ENCODE results near the gene PUM2. TPM values are rescaled to one million over a fixed set of nuclear protein-coding genes. Genes with fewer than 3 reads are reported as not detected.

The PUM2 gene
- total RNA-seq, 1 experiment from 2014 or later: 105 TPM

- no TSS peak for BruUV-seq (replicated peaks)
- Histone ChIP-seq H3K9me3 (ENCODE audit: control insufficient read depth in 1 of 2, insufficient read depth in 1 of 2, low read depth in 1 of 2, low read length in 2 of 2) (no peaks in the 10 kb centered on the region), H3K9ac (ENCODE audit: low read length) (no peak overlapping the region), H3K27ac (ENCODE audit: low read depth, low read length) (no peak overlapping the region), H3K79me2 (ENCODE audit: insufficient read depth, low read length) (no peaks in the 10 kb centered on the region), H2AFZ (ENCODE audit: low read depth, low read length, poor library complexity, severe bottlenecking) (no peak overlapping the region), H3K27me3 (ENCODE audit: insufficient read depth, low read length) (no peaks in the 10 kb centered on the region), H3K4me2 (ENCODE audit: low read length) (no peak overlapping the region), H3K4me3 (replicated peaks in 1 of 2; ENCODE audit: low read depth in 1 of 2, low read length in 2 of 2) (no peak overlapping the region), H3K9me2 (ENCODE audit: insufficient read depth) (no peaks in the 10 kb centered on the region), H3K4me1 (ENCODE audit: control insufficient read depth in 1 of 2, insufficient read depth in 2 of 2, low read length in 2 of 2) (peaks cover 0 to 2% of the 10 kb centered on the region in 2 experiments; a peak in 1 of 4 replicates), H3K36me3 (ENCODE audit: control insufficient read depth in 1 of 2, insufficient read depth in 2 of 2, low read length in 2 of 2) (no peaks in the 10 kb centered on the region), H4K20me1 (ENCODE audit: insufficient read depth) (no peaks in the 10 kb centered on the region)
- ChIA-PET POLR2A (no interaction called here), CTCF (no interaction called here), RAD21 (ENCODE audit: low non-redundant PET in 1 of 2, low total read pairs in 2 of 2, uncharacterized antibody in 2 of 2, unreplicated experiment in 2 of 2) (no interaction called here)
- intact Hi-C loops (cut with micrococcal nuclease): no loop called here
- no peak for TF ChIP-seq JUND (IDR thresholded peaks at IDR 0.05)
- no peak for TF ChIP-seq FOSL1 (IDR thresholded peaks at IDR 0.05; ENCODE audit: low read depth)
- DNase-seq (ENCODE audit: low read depth, low spot score) (no peak), ATAC-seq (no peak)
These were observed 19.5 kb upstream of the PUM2 start for GRCh38 chr2:20370191-20370590.

GRCh38 chr2:20369366-20369765, 18.7 kb upstream of the PUM2 start:
- Histone ChIP-seq H3K36me3 (ENCODE audit: control insufficient read depth in 1 of 2, insufficient read depth in 2 of 2, low read length in 2 of 2) (no peaks in the 10 kb centered on the region), H3K9me3 (ENCODE audit: control insufficient read depth in 1 of 2, insufficient read depth in 1 of 2, low read depth in 1 of 2, low read length in 2 of 2) (no peaks in the 10 kb centered on the region), H3K4me1 (ENCODE audit: control insufficient read depth in 1 of 2, insufficient read depth in 2 of 2, low read length in 2 of 2) (peaks cover 0 to 5% of the 10 kb centered on the region in 2 experiments; a peak in 1 of 4 replicates), H4K20me1 (ENCODE audit: insufficient read depth) (no peaks in the 10 kb centered on the region), H3K9me2 (ENCODE audit: insufficient read depth) (no peaks in the 10 kb centered on the region), H3K79me2 (ENCODE audit: insufficient read depth, low read length) (no peaks in the 10 kb centered on the region), H3K9ac (ENCODE audit: low read length) (no peak overlapping the region), H3K4me3 (replicated peaks in 1 of 2; ENCODE audit: low read depth in 1 of 2, low read length in 2 of 2) (no peak overlapping the region), H2AFZ (ENCODE audit: low read depth, low read length, poor library complexity, severe bottlenecking) (no peak overlapping the region), H3K27ac (ENCODE audit: low read depth, low read length) (no peak overlapping the region), H3K27me3 (ENCODE audit: insufficient read depth, low read length) (no peaks in the 10 kb centered on the region), H3K4me2 (ENCODE audit: low read length) (no peak overlapping the region)
- ATAC-seq (no peak), DNase-seq (ENCODE audit: low read depth, low spot score) (no peak)
- intact Hi-C loops (cut with micrococcal nuclease): no loop called here
- TF ChIP-seq ZNF274 (IDR thresholded peaks at IDR 0.05; ENCODE audit: low read depth, low read length) (no peak), JUND (IDR thresholded peaks at IDR 0.05) (no peak), CBX3 (IDR thresholded peaks at IDR 0.05; ENCODE audit: low read depth) (no peak), SRF (IDR thresholded peaks at IDR 0.05; ENCODE audit: low read depth) (no peak), POLR2AphosphoS5 (IDR thresholded peaks at IDR 0.05; ENCODE audit: low read depth, low read length) (no peak), EGR1 (IDR thresholded peaks at IDR 0.05; ENCODE audit: low read depth) (no peak), YY1 (IDR thresholded peaks at IDR 0.05; ENCODE audit: extremely low read depth, insufficient replicate concordance, low read depth, low read length) (no peak), CEBPB (IDR thresholded peaks at IDR 0.05; ENCODE audit: low read depth) (no peak), ELF1 (IDR thresholded peaks at IDR 0.05; ENCODE audit: borderline replicate concordance, low read depth) (no peak), POLR2A (IDR thresholded peaks at IDR 0.05; ENCODE audit: borderline replicate concordance, extremely low read depth, insufficient read depth, insufficient read length) (no peak)
- TF ChIP-seq, protein P1, sequence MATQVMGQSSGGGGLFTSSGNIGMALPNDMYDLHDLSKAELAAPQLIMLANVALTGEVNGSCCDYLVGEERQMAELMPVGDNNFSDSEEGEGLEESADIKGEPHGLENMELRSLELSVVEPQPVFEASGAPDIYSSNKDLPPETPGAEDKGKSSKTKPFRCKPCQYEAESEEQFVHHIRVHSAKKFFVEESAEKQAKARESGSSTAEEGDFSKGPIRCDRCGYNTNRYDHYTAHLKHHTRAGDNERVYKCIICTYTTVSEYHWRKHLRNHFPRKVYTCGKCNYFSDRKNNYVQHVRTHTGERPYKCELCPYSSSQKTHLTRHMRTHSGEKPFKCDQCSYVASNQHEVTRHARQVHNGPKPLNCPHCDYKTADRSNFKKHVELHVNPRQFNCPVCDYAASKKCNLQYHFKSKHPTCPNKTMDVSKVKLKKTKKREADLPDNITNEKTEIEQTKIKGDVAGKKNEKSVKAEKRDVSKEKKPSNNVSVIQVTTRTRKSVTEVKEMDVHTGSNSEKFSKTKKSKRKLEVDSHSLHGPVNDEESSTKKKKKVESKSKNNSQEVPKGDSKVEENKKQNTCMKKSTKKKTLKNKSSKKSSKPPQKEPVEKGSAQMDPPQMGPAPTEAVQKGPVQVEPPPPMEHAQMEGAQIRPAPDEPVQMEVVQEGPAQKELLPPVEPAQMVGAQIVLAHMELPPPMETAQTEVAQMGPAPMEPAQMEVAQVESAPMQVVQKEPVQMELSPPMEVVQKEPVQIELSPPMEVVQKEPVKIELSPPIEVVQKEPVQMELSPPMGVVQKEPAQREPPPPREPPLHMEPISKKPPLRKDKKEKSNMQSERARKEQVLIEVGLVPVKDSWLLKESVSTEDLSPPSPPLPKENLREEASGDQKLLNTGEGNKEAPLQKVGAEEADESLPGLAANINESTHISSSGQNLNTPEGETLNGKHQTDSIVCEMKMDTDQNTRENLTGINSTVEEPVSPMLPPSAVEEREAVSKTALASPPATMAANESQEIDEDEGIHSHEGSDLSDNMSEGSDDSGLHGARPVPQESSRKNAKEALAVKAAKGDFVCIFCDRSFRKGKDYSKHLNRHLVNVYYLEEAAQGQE (IDR thresholded peaks at IDR 0.05; ENCODE audit: low read depth): no peak
- TF ChIP-seq, protein P2, sequence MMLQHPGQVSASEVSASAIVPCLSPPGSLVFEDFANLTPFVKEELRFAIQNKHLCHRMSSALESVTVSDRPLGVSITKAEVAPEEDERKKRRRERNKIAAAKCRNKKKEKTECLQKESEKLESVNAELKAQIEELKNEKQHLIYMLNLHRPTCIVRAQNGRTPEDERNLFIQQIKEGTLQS (IDR thresholded peaks at IDR 0.05): no peak
- BruUV-seq (replicated peaks): no TSS peak
- CTCF ChIA-PET: no interaction called here
- POLR2A ChIA-PET: no interaction called here
- RAD21 ChIA-PET (ENCODE audit: low non-redundant PET in 1 of 2, low total read pairs in 2 of 2, uncharacterized antibody in 2 of 2, unreplicated experiment in 2 of 2): no interaction called here

All from HCT116 (cell line).